Fibroblast of the aortic adventitia (primary cell): Measurements from ENCODE around the gene SLX9. TPM values are rescaled to one million over a fixed set of nuclear protein-coding genes. Genes with fewer than 3 reads are reported as not detected.

Source experiments
- DNase-seq: peaks from one replicate; pipeline ENCODE4 v3.0.0-alpha.2; 2010; ENCODE audit warnings: low read depth
- H3K4me3 ChIP-seq: 2 replicates; pipeline ENCODE4 v1.5.1; 2011; ENCODE audit warnings: low read depth, mild to moderate bottlenecking, control low read depth, low read length, moderate library complexity
- CTCF ChIP-seq: IDR thresholded peaks from 2 replicates; pipeline ENCODE4 v1.5.1; 2011; ENCODE audit warnings: mild to moderate bottlenecking, low read length, control low read depth, inconsistent platforms; ENCODE audit not compliant: insufficient read depth
- total RNA-seq: library from RNA; depleted of rRNA; stranded (reverse); fragments of >200 nt; gene quantifications from 2 replicates; pipeline ENCODE4 v1.2.3, GENCODE V29; 2012; ENCODE audit warnings: low replicate concordance

Gene SLX9
- total RNA-seq, 1 donor, result 6.0 TPM

GRCh38 chr21:44965251-44966022 is 25.6 kb downstream of the SLX9 start:
- DNase-seq, result no peak
- TF ChIP-seq CTCF, result no peak
- no peak overlapping the region for H3K4me3 ChIP-seq

GRCh38 chr21:44966135-44967081 is 26.6 kb downstream of the SLX9 start:
- peak; percentile 12 for DNase-seq
- no peak for TF ChIP-seq CTCF
- H3K4me3 ChIP-seq, result no peak overlapping the region

GRCh38 chr21:44967082-44968047 is 27.5 kb downstream of the SLX9 start:
- TF ChIP-seq CTCF, result no peak
- no peak for DNase-seq
- H3K4me3 ChIP-seq, result no peak overlapping the region

- no peak for DNase-seq
- no peak for TF ChIP-seq CTCF
- no peak overlapping the region for H3K4me3 ChIP-seq
Observed at GRCh38 chr21:44969066-44969670, 29.3 kb downstream of the SLX9 start.

- DNase-seq, result no peak
- no peak overlapping the region for H3K4me3 ChIP-seq
- TF ChIP-seq CTCF, result no peak
Observed at GRCh38 chr21:44969931-44970755, 30.3 kb downstream of the SLX9 start.
